DMS153 treated with DMSO at 0.1 percent for 48 hours (cell line): ENCODE results near the gene KRT82.

Experiments
- DNase-seq: peaks from one replicate; lab custom pipeline; 2025; ENCODE audit not compliant: unreplicated experiment; lab: John Stamatoyannopoulos, UW

Gene KRT82

DNA sequence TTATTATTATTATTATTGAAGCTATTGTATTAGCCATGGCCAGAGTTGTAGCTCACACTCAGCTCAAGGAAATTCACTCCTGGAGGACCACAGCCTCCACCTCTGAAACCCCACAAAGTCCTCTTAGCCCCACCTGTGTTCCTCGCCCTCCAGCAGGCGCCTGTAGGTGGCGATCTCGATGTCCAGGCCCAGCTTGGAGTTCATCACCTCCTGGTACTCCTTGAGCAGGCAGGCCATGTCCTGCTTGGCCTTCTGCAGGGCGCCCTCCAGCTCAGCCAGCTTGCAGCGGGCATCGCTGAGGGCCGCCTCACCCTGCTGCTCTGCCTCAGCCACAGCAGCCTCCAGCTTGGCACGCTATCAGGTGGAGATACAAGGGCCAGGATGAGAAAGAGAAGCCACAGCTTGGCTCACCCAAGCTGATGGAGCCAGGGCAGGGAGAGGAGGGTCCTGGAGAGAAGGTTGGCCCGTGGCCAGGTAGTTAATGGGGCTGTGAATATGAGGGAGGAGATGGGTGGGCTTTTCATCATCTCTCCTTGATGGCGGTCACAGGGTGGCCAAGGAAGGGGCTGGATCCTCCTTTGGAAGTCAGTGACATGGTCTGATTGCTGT, 43.9 kb downstream of the KRT82 start:
- DNase-seq, result no peak

DNA sequence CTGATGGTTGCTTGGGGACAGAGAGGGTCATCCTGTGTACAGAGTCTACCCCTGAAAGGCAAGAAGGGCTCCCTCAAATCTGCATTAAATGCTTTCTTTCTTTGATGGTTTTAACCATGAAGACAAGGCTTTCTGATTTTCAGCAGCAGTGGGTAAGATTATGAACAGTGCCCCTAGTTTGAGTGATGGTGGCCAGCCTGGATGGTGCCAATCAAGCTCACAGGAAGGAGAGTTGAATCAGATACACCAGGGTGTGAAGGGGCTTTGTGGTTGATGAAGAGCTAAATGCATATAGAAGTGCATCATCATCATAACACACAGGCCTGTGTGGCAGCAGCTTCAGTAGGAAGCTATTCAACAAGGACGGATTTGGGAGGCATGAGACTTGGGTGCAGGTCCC, 44.6 kb downstream of the KRT82 start:
- no peak for DNase-seq

DNA sequence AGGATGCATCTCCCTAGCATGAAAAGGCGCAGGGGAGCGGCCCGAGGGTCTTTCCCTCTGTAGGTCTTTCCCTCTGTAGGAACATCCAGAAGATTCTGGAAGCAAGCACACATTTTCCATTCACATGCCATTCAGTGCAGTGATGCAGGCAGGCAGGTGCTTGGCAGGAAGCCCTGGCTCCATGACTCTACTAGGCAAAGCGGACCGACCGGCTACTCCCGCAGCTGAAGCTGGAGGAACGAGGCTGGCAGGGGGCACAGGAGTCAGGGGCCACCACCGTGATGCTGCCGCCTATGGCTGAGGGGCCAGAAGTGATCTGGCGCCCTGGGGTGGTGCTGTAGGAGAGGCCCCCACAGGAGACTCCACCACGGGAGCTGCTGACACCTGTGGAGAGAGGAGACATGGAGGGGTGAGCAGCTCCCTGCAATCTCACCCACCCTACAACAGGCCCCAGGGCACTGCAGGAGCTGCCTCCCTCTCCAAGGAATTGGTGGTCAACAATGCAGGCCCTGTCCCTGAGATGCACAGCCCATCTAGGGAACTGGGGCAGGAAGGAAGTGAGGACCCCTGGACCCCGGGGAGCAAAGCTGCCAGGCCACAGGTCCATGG, 45.4 kb downstream of the KRT82 start:
- no peak for DNase-seq

DNA sequence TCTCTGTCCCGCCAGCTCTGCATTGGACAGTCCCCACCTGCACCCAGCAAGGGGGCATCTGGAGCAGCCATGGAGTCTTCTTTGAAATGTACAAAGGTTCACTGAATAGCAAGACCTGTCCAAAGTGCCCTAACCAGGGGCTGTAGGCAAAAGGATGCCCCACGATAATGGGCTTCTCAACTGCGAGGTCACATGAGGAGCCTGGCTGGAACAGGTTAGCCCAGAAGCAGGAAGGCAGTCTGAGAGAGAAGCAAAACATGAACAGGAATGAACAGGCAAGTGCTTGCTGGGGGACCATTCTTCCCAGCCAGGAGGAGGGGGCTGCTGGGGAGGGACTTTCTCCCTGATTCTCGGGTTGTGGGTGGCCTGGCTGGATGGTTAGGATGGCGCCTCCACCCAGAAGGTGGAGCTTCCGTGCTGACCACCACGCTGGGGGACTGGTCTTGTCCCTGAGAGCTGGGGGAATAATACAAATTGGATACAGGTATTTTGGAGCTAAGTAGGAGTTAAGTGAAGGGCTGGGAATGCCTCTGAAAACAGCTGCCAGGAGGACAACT, 46.0 kb downstream of the KRT82 start:
- DNase-seq, result no peak

DNA sequence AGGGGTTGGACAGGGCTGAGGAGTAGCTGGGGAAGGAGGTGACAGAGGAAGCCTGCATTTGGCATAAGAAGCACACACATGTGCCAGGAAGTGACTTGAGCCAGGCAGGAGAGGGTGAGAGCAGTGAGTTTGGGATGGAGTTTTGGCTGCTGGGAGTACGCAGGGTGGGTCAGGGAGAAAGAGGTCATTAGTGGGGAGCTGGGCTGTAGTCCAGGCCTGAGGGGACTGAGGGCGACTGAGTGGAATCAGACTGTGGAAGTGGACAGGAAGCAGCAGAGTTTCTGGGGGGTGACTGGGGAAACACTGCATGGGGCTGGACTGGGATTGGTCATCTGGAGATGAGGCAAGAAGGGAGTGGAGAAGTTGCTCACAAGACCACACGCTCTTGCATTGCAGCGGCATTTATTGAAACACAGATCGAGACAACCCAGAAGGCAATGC, 46.5 kb downstream of the KRT82 start:
- DNase-seq, result no peak

DNA sequence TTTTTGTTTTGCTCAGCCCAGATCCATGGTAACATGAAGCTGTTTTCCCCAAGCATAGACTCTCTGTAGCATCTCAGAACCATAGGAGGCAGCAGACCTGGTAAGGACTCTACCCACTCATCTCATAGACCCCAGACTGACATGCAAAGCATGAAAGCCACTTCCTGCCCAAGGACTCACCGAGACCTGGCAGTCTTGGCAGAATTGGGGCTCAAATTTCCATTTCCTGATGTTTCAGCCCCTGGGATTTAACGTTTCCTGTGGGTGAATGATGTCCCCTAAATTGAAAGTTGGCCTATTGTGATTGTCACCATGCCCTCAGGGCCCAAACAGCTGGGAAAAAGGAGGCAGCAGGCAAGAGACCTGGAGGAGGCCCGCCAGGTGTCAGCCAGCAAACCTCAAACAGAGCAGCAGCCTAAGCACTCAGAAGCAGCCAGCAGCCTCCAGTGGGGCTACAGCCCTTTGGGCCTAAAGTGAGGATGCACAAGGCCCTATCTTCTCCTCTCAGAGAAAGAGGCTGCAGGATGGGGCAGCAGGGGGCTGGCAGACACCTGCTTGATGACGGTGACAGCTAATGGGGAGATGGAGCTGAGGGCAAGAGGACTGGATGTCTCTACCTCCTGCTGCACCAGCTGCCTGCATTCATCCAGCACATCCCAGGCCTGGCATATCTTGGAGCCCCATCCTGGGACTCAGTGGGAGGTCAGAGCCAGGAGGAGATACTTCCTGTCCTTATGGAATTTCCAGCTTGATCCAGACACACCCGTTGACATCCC, 47.4 kb downstream of the KRT82 start:
- no peak for DNase-seq

DNA sequence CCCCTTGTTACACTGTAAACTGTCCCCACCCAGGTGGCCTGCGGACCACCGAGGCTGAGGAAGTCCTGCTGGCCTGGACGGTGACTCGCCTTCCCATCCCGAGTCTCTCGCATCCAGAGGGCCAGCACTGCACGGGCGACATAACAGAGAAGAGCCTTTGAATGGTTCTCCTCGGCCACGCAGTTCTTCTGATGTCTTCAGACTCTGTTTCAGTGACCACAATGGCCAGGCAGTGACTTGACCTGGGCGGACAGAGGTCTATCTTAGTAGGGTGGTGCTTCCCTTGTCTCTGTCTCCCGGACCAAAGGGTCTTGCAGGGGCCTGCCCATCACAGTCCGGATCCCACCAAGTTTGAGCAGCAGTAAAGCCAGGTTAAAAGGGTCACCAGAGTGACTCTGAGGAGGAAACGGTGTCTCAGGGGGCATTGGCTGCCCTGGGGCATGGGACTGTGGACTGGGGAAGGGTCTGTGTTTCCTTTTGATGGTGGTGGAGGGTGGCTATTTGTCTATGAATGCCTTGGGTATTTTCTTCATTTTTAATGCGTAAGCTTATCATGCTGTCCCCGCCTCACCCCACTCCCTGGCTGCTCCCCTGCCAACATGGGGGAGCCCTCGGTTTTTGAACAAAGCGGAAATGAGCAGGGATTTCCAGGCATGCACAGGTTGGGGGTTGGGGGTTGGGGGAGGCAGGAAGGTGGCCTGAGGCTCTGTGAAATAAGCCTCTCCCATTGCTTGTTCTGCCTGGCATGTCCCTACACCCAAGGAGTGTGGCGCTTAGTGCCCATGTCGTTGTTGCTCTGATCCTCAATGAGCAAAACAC, 49.2 kb downstream of the KRT82 start:
- no peak for DNase-seq

DNA sequence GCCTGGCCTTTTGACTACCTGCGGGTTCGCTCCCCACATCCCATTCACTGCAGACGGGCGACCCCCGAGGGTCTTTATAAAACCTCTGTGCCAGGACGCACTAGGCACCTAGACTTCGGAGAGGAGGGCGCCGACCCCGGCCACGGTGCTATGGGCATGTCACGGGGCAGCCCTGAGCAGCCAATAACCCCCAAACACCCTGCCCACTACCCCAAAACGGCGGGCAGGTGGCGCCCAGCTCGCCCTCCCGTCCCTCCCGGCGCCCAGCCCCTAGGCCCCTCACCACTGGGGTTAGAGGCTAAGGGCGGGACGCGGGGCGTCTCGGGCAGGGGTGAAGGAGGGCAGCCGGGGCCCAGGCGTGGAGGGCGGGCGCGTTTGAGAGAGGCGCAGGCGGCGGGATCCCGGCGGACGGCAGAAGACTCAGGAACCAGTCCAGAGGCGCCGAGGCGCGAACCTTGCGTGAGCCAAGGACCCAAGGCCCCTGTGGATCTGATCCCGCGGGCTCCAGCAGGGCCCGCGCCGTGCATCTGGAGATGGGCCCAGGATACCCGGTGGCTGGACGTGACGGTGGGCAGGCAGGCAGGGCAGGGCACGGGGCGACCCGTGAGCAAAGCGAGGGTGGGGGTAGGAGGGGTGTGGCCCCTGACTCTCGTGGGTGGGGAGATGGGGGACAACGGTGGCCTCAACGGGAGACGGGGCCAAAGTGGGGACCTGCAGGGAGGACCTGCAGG, 49.9 kb downstream of the KRT82 start:
- DNase-seq, result no peak

DNA sequence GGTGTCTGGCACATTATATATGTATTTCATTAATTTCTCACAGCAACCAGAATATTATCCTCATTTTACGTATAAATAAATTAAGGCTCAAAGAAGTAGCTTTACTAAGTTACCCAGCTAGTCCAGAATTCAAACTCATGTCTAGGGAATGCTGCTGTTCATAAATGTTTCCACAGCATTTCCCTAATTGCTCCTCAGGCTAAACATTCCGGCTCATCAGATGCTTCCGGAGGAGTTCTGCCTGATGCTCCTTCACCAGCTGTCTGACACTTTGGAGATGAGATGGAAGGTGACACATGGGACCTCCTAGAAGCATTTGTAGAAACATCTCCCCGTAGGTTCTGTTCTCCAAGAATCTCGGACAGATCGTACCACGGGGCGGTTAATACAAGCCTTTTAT, 51.0 kb downstream of the KRT82 start:
- no peak for DNase-seq

DNA sequence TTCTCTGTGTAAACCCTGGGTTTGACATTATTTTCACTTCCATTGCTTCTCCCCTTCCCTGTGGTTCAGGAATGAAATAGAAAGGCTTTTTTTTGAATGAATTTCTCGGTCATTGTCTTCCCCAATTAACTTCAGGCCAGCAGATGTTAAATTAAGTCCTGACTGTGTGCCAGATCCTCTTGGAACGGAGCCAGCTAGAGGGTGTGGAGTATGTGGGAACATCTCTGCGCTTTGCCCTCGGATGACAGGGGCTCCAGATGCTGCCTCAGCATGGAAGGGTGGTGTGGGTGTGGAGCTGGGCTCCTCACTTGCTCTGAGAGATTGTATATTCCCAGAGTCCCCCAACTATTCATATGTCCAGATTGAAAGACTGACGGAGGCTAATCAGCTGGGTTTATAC, 51.9 kb downstream of the KRT82 start:
- no peak for DNase-seq

DNA sequence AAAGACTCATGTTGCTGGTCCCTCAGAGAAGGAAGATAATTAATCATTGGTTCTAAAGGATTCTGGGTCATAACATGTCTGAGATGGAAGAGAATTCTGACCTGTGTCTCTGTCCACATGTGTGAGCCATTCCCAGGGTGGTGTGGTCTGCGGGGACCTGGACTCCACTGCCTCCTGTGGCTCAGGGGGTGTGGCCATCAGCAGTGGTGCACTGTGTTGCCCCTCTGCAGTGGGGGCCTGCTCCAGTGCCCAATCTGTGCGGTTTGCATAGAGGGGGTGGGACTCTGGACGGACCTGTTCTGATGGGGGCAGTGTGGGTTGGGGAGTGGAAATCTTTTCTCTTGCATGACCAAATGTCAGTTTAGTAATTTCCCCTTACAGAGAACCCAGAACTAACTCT, 52.4 kb downstream of the KRT82 start:
- no peak for DNase-seq

DNA sequence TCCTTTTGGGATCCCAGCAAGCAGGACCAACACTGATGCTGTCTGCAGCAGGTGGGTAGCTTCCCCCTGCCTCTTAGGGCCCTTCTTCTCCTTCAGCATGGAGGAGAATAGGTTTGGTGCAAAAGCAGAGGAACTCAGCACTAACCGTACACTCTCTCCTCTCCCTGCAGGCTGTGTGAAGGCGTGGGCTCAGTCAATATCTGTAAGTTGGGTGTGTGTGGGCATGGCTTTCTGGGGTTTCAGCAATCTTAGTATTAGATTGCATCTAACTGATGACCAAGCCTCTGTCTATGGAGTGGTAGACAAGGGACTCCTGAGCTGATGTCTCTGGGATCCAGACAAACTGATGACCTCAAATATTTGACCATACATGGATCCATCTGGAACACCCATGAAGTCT, 53.2 kb downstream of the KRT82 start:
- no peak for DNase-seq

DNA sequence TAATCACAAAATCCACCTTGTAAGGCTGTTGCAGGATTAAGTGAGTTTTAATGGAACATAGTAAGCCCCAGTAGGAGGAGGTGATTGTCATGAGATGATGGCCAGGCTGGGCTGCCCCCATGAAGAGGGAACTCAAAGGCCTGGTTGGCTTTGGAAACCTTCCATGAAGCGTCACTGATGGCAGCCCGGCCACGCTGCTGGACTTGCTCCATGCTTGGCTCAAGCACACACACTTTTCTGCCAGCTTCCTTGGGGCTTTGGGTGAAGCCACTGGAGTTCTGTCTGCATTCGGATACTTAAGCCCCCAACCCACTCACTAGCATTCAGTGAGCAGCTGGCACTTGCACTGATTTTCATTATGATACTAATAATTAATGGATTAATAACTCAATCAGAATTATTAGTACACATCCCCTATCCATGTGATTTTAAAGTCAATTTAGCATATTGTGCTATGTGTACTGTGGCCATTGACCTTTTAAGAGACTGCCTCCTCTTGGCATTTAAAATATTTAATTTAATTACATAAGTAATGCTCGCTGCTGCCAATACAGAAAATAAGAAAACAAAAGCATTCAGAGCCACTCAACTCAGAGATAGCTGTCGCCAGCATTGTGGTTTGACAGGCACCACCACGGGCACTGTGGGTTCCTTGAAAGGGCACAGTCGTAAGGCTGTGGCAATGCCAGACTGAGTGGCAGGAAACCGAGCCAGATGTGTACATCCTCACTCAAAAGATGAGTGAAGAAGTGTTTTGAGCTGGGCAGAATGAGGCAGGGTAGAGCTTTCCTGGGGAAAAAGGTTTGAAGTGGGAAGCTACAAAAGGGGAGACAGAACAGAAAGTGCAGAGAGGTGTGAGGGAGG, 54.7 kb downstream of the KRT82 start:
- no peak for DNase-seq

DNA sequence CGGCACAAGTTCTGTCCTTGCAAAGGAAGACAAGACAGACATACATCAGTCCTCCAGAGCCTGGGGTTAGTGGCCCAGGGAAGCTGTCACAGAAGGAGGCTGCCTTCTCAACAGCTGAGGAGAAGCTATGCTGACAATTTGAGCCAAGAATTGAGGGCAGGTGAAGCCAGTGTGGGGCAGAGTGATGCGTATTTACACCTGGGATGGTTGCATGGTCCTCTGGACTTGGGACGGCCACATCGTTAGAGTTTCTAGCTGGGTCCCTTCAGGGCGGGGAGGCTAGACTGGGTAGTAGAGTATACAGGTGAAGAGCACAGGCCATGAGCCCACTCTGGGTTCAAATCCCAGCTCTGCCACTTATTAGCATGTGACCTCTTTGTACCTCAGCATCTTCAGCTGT, 55.3 kb downstream of the KRT82 start:
- no peak for DNase-seq

DNA sequence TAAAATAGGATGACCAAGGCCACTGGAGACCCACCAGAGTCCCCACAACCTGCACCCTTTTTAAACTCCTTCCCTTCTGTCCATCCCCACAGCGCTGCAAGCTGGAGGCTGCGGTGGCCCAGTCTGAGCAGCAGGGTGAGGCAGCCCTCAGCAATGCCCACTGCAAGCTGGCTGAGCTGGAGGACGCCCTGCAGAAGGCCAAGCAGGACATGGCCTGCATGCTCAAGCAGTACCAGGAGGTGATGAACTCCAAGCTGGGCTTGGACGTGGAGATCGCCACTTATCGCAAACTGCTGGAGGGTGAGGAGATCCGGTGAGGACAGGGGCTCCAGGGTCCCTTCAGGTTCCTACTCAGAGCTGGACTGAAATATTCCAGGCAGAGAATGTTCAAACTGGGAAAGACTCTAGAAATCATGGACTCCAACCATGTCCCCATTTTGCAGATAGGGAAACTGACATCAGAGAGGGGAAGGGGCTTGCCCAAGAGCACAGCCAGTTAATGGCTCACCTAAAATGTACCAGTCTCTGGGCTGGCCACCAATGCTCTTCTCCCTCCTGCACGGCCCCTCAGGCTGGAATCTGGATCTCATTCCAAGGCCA, 56.0 kb downstream of the KRT82 start:
- no peak for DNase-seq

DNA sequence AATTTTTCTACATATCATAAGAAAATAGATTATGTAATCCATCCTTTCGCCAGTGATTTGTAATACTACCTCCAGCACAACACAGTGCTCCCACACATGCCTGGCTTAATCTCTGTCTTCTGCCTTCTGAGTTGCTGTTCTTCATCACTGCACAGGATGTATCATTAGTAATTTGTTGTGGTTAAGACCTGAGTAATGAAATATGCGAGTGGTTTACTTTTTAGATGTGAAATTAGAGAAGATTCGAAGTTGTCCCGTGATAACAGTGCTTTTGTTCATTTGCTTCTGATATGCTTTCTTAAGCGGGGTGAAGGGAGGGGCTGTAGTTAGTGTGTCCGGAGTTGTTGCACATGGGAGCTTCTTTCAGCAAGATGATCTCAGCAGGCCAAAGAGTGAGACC, 56.9 kb downstream of the KRT82 start:
- DNase-seq, result no peak

DNA sequence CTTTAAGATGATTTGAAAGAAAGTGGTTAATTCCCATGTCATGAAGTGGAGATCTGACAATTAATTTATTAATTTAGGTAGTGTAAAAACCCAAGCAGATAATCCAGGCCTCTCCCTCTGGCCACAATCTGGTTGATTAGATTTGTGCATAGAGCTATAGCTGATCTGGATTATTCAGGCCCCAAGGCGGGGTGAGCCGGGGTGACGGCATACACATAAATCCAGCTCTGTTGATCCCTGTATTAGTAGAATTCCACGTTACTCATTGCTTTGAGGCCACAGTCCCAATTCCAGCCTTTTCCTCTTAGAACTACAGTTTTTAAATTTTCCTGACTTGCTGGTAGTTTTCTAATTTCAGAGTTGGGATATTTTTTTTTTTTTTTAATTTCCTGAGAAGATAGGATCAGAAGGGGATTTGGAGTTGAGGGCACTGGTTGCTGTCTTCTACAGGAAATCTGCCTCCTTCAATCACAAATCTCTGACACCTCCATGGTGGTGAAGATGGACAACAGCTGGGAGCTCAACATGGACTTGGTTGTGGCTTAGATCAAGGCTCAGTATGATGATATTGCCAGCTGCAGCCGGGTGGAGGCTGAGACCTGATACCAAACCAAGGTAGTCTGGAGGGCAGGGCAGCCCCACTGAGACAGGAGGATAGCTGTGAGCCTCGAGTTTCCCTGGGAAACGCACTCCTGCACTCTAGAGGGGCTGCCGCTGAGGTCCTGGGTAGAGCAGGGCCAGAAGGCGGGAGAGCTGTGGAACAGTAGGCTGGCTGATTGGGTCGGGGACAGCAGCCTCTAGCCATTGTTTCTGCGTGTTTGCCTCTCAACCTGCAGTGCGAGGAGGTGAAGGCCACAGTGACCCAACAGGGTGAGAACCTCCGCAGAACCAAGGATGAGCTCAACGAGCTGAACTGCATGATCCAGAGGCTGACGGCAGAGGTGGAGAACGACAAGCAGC, 58.3 kb downstream of the KRT82 start:
- no peak for DNase-seq

DNA sequence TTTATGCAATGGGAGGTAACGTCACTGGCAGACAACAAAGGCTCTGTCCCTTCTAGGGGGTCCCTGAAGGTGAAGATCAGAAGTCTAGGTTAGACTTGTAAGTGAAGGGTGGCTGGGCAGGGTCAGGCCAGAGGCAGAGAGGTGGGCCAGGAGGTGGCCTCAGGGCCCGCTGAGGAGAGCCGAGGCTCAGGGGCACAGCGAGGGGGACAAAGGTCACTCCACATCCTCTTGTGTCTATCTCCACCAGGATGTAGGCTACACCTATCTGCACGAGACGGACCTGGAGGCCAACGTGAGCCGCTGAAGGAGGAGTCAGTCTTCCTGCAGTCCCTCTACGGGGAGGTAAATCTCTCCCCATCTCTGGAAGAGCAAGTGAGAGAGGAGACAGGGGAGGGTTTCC, 59.1 kb downstream of the KRT82 start:
- no peak for DNase-seq
